Eye (tissue), 1 donor: ENCODE results near the gene RYK.
A peak's percentile ranks its signal among the peaks of the same experiment; 100 is the strongest.
"Not testable (repeated sequence)": the region's sequence is repeated elsewhere in the genome, so short reads cannot be mapped to it uniquely, and the experiment has no call there.

Experiments used
- DNase-seq: peaks from one replicate; pipeline ENCODE4 v3.0.0-alpha.2; 2015

Gene RYK

GRCh38 chr3:134253475-134254226, 3.0 kb upstream of the RYK start:
- no peak for DNase-seq

- DNase-seq = no peak
Measured at GRCh38 chr3:134252766-134253165, 2.1 kb upstream of the RYK start.

GRCh38 chr3:134251731-134252391, 1.2 kb upstream of the RYK start:
- DNase-seq = peak; percentile 52

- DNase-seq = peak; percentile 81
Measured at GRCh38 chr3:134249935-134250716, 533 bp downstream of the RYK start.

- peak; percentile 52 for DNase-seq
Measured at GRCh38 chr3:134249296-134249841, 1.3 kb downstream of the RYK start.

GRCh38 chr3:134244921-134245320, 5.7 kb downstream of the RYK start:
- no peak for DNase-seq

GRCh38 chr3:134242649-134243617, 7.7 kb downstream of the RYK start:
- no peak for DNase-seq

GRCh38 chr3:134239538-134239937, 11.1 kb downstream of the RYK start:
- DNase-seq = no peak

- DNase-seq = peak; percentile 22
Measured at GRCh38 chr3:134237454-134238145, 13.1 kb downstream of the RYK start.

GRCh38 chr3:134236505-134237170, 14.0 kb downstream of the RYK start:
- peak; percentile 40 for DNase-seq

GRCh38 chr3:134235577-134236076, 15.0 kb downstream of the RYK start:
- DNase-seq = peak; percentile 74

GRCh38 chr3:134232951-134233350, 17.7 kb downstream of the RYK start:
- no peak for DNase-seq

GRCh38 chr3:134232151-134232550, 18.5 kb downstream of the RYK start:
- DNase-seq = no peak

- no peak for DNase-seq
Measured at GRCh38 chr3:134231131-134231530, 19.5 kb downstream of the RYK start.

- DNase-seq = no peak
Measured at GRCh38 chr3:134229038-134229437, 21.6 kb downstream of the RYK start.

GRCh38 chr3:134228479-134228878, 22.2 kb downstream of the RYK start:
- DNase-seq = no peak

- DNase-seq = no peak
Measured at GRCh38 chr3:134228035-134228434, 22.6 kb downstream of the RYK start.

- not testable (repeated sequence) for DNase-seq
Measured at GRCh38 chr3:134224796-134225156, 25.9 kb downstream of the RYK start.

GRCh38 chr3:134222835-134223234, 27.8 kb downstream of the RYK start:
- no peak for DNase-seq

- no peak for DNase-seq
Measured at GRCh38 chr3:134216851-134217250, 33.8 kb downstream of the RYK start.
